ENCODE measurements around the gene CABP5.

CABP5 gene

DNA sequence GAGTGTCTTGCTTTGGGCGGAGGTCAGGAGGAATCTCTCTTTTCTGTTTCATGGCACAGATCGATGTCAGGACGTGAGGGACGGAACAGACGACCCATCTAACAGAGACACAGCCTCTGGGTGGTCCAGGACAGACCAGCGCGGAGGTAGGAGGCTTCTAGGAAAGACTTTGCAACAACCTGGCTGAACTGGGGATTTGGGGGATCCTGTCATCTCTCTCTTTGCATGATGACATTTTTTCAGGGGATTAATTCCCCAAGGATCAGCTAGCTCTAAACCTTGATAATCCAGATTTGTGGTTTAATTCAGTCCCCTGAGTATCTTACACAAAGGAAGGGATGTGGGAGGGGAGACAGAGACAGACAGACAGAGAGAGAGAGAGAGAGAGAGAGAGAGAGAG, 14.4 kb downstream of the CABP5 start:
- DNase-seq: no peak

DNA sequence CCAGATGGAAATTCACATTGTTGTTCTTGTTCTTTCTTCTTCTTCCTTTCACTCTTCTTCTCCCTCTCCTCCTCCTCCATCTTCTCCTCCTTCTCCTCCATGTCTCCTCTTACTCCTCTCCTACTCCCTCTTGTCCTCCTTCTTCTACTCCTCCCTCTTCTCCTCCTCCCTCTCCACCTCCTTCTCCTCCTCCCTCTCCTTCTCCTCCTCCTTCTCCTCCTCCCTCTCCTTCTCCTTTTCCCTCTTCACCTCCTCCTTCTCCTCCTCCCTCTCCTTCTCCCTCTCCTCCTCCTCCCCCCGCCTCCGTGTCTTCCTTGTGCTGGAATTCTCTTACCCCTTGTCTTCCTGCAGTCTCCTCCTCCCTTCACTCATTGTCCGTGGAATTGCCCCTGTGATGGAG, 18.4 kb downstream of the CABP5 start:
- no peak for DNase-seq

DNA sequence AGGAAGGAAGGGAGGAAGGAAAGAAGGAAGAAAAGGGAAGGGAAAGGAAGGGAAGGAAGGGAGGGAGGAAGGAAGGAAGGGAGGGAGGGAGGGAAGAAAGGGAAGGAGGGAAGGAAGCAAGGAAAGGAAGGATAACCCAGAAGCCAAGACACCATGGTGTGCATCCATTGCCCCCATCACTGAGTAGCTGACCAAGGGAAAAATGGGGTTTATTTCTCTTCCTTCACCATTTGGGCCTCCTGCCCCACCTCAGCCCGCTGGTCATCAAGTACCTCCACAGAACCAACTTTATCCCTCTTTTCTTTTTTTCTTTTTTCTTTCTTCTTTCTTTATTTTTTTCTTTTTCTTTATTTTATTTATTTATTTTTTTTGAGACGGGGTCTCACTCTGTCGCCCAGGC, 20.4 kb downstream of the CABP5 start:
- no peak for DNase-seq

- no peak for DNase-seq
These were observed 20.9 kb downstream of the CABP5 start for GRCh38 chr19:48023011-48023410.

GRCh38 chr19:48020686-48021085, 23.2 kb downstream of the CABP5 start:
- no peak for DNase-seq

DNA sequence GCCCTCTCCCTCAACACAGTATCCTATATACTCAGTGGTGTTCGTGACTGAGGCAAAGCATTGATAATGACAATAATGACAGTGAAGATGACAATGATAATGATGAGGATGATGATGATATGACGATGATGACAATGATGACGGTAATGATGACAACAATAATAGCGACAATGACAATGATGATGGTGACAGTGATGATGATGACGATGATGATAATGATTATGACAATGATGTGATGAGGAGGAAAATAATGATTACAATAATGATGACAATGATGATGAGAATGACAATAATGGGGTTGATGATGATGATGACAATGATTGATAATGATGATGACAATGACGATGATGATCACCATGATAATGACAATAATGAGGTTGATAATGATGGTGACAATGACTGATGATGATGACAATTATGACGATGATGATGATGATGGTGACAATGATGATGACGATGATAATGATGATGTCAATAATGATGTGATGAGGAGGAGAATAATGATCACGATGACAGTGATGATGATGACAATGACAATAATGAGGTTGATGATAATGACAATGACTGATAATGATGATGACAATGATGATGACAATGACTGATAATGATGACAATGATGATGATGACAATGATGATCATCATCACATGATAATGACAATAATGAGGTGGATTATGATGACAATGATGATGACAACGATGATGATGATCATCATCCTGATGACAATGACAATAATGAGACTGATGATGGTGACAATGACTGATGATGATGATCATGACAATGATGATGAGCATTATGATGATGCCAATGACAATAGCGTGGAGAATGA, 32.7 kb downstream of the CABP5 start:
- no peak for DNase-seq

DNA sequence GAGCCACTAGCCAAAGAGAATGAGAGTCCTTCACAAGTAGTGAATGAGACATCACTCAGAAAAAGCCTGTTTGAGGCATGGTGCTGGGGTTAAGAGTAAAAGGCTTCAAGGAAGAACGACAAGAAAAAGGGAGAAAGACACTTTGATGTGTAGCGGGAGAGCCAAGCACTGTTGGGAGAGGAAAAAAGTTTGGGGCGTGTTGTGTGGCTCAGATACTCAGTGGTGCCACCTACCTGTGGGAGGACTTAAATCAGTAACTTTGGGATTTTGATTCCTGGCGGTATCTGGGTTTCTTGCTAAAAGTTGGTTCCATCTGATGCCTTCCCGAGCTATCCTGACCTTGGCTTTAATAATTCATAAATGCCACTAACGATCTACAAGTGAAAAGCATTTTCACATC, 37.1 kb downstream of the CABP5 start:
- DNase-seq: no peak

- no peak for DNase-seq
These were observed 39.6 kb downstream of the CABP5 start for GRCh38 chr19:48004236-48004635.

DNA sequence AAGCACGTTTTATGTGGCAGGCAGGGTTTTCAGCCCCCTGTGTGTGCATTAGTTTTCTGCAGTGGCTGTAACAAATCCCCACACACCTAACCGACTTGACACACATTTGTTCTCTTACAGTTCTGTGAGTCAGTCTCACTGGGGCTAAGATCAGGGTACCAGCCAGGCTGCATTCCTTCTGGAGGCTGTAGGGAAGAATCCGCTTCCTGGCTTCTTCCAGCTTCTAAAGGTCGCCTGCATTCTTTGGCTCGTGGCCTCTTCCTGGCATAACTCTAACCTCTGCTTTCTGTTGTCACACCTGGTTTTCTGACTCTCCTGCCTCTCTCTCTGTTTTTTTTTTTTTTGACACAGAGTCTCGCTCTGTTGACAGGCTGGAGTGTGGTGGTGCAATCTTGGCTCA, 43.0 kb downstream of the CABP5 start:
- DNase-seq: no peak

DNA sequence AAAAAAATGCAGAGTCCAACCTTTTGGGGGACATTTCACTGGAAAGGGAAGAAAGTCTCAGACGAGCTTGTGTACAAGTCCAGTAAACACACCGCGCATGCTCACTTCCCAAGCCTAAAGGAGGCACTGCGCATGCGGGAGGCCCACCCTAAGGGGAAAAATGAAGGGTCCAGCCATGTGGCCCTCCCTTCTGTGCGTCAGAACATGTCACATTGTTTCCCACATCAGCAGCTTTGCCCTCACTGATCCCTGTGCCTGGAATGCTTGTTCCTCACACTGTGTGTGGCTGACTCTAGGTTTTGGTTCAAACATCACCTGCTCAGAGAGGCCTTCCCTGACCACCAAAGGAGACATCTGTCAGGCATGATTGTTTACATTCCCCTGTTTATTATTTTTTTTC, 45.1 kb downstream of the CABP5 start:
- DNase-seq: no peak

- DNase-seq: no peak
These were observed 47.6 kb downstream of the CABP5 start for GRCh38 chr19:47996230-47996727.

DNA sequence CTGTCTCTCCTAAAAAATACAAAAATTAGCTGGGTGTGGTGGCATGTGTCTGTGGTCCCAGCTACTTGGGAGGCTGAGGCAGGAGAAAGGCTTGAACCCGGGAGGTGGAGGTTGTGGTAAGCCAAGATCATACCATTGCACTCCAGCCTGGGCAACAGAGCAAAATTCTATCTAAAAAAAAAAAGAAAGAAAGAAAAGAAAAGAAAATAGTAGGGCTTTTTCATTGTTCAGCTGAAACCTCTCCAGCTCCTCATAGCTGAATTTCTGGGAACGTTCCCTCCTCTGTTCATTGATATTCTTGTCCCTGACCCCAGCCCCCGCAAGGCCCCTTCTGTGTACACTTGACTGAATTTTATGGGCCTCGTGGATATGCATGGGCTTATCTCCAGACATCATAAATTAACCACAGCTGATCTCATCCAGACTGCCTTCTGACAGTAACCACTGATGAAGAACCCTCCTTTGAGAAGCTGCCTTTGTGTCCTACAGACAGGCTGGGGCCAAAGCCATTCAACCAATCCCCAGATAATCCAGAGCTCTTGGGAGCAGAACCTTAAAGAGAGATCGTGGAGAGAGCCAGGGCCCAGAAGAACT, 49.6 kb downstream of the CABP5 start, which contains the start of gene ELSPBP1:
ELSPBP1 (plus strand) TSS at position 424 of the 594 bp plus-strand sequence. CDS start 14,036 bp downstream, outside the sequence.
- DNase-seq: no peak

DNA sequence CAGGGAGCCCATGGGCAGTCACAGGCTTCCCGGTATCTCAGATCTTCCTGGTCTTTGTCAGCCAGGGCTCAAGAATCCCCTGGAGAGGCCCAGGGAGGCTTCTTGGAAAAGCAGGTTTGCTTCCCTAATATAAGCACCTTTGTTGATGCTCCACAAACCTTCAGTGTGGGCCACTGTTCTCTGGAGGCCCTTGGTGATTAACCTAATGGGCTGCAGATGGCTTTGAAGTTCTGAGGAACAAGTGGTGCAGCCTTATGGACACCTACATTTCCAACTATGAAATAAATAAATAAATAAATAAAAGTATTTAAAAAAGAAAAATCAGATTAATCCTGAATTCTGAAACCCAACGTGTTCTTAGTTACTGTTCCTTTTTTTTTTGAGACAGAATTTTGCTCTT, 51.8 kb downstream of the CABP5 start, which contains the start of gene BSPH1:
BSPH1 (minus strand) TSS at position 101 of the 400 bp plus-strand sequence; CDS start at position 12, 89 bp downstream.
- DNase-seq: no peak

GRCh38 chr19:47991191-47991808, 52.6 kb downstream of the CABP5 start:
- DNase-seq: no peak
